DOHH2 (cell line): ENCODE measurements around the gene TMPRSS9.
"Not testable (repeated sequence)": the region's sequence is repeated elsewhere in the genome, so short reads cannot be mapped to it uniquely, and the experiment has no call there.

Experiments
- H3F3A ChIP-seq: fragments of 200-600 bp; sonication (generic), shearing (Covaris generic); 2 replicates; pipeline ENCODE4 v1.6.0; 2016; ENCODE audit warnings: antibody characterized with exemption, mild to moderate bottlenecking; ENCODE audit not compliant: control insufficient read depth, insufficient read depth
- H3K27ac ChIP-seq: fragments of 200-600 bp; sonication (generic); 2 replicates; pipeline ENCODE4 v1.5.1; 2014; ENCODE audit warnings: low read depth, mild to moderate bottlenecking, low read length, moderate library complexity
- H3K27me3 ChIP-seq: fragments of 200-600 bp; sonication (generic); 2 replicates; pipeline ENCODE4 v1.6.1; 2014; ENCODE audit warnings: mild to moderate bottlenecking, low read length, mixed read lengths; ENCODE audit not compliant: control insufficient read depth
- H3K36me3 ChIP-seq: fragments of 200-600 bp; sonication (generic); 2 replicates; pipeline ENCODE4 v1.6.1; 2014; ENCODE audit warnings: mild to moderate bottlenecking, low read length, moderate library complexity, mixed read lengths; ENCODE audit not compliant: control insufficient read depth
- H3K4me1 ChIP-seq: fragments of 200-600 bp; sonication (generic); 2 replicates; pipeline ENCODE4 v1.6.1; 2014; ENCODE audit warnings: mild to moderate bottlenecking, low read length, mixed read lengths; ENCODE audit not compliant: control insufficient read depth
- H3K4me2 ChIP-seq: fragments of 200-600 bp; sonication (generic); 2 replicates; pipeline ENCODE4 v1.6.0; 2014; ENCODE audit warnings: mild to moderate bottlenecking, low read length, moderate library complexity
- H3K4me3 ChIP-seq: fragments of 200-600 bp; sonication (generic); 2 replicates; pipeline ENCODE4 v1.5.1; 2014; ENCODE audit warnings: mild to moderate bottlenecking, low read length, mixed read lengths
- H3K79me2 ChIP-seq: fragments of 200-600 bp; sonication (generic); 2 replicates; pipeline ENCODE4 v1.6.1; 2014; ENCODE audit warnings: mild to moderate bottlenecking, low read length, mixed read lengths; ENCODE audit not compliant: control insufficient read depth
- H3K9me2 ChIP-seq: fragments of 200-600 bp; sonication (generic); replicated peaks from 2 replicates; pipeline ENCODE4 v1.6.1; 2014; ENCODE audit warnings: mild to moderate bottlenecking, low read length, mixed read lengths; ENCODE audit not compliant: control insufficient read depth
- H3K9me3 ChIP-seq: fragments of 200-600 bp; sonication (generic); 2 replicates; pipeline ENCODE4 v1.6.1; 2014; ENCODE audit warnings: antibody characterized with exemption, low read length, mixed read lengths; ENCODE audit not compliant: control insufficient read depth, insufficient read depth
- H4K20me1 ChIP-seq: fragments of 200-600 bp; sonication (generic); 2 replicates; pipeline ENCODE4 v1.6.0; 2014; ENCODE audit warnings: low read depth, mild to moderate bottlenecking, antibody characterized with exemption, low read length, moderate library complexity; ENCODE audit not compliant: control insufficient read depth, insufficient read depth
- EZH2phosphoT487 ChIP-seq: fragments of 200-600 bp; sonication (generic); IDR thresholded peaks from 2 replicates; pipeline ENCODE4 v1.6.1; 2017; ENCODE audit warnings: borderline replicate concordance, mild to moderate bottlenecking, antibody characterized with exemption, low read length, moderate library complexity, mixed read lengths
- TF ChIP-seq, protein P1 (sequence below): fragments of 200-600 bp; sonication (generic); IDR thresholded peaks from one replicate; pipeline ENCODE4 v1.5.1; 2014; ENCODE audit warnings: antibody characterized with exemption, mild to moderate bottlenecking, low read depth, low read length; ENCODE audit not compliant: poor library complexity, severe bottlenecking

Gene TMPRSS9

DNA sequence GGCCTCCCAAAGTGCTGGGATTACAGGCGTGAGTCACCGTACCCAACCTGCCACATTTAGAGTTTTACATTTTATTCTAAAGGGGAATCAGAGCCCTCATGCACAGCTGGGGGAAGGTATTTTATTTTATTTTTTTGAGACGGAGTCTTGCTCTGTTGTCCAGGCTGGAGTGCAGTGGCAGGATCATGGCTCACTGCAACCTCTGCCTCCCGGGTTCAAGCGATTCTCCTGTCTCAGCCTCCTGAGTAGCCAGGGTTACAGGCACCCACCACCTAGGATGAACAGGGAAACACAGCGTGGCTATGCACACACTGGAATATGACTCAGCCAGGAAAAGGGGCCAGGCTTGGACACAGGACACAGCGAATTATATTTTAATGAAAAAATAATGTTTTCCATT is 37.1 kb downstream of the TMPRSS9 start:
- not testable (repeated sequence) for H3K9me3 ChIP-seq, H4K20me1 ChIP-seq, H3K79me2 ChIP-seq, H3K36me3 ChIP-seq, H3K27ac ChIP-seq, H3K9me2 ChIP-seq, H3K27me3 ChIP-seq, H3K4me3 ChIP-seq, H3K4me2 ChIP-seq, H3F3A ChIP-seq
- H3K4me1 ChIP-seq = peaks cover 24% of the 10 kb centered on the region

DNA sequence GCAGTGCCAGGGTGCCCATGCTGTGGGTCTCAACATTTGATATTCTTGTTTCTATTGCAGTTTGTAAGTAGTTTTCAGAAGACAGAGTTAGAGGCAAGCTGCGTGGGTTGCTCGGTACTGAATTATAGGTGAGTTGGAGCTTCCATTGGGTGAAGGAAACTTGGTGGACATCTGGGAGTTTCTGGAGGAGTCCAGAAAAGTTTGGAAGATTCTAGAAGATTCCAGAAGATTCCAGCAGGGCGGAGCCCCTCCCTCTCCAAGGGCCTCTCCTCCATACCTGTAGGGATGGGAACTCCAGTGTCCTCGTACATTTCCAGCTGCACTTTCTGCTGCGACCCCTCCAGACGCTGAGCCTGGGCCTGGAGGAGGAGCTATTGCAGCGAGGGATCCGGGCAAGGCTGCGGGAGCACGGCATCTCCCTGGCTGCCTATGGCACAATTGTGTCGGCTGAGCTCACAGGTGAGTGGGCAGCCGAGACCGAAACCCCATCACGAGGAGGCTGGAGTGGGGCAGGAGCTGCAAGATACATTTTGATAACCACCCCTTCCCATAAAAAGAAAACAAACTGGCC is 38.8 kb downstream of the TMPRSS9 start:
- H3K27ac ChIP-seq = no peak overlapping the region
- no peaks in the 10 kb centered on the region for H3K36me3 ChIP-seq
- H3K4me2 ChIP-seq = no peak overlapping the region
- H4K20me1 ChIP-seq = no peaks in the 10 kb centered on the region
- H3K9me2 ChIP-seq = no peaks in the 10 kb centered on the region
- TF ChIP-seq EZH2phosphoT487 = no peak
- TF ChIP-seq, protein P1, sequence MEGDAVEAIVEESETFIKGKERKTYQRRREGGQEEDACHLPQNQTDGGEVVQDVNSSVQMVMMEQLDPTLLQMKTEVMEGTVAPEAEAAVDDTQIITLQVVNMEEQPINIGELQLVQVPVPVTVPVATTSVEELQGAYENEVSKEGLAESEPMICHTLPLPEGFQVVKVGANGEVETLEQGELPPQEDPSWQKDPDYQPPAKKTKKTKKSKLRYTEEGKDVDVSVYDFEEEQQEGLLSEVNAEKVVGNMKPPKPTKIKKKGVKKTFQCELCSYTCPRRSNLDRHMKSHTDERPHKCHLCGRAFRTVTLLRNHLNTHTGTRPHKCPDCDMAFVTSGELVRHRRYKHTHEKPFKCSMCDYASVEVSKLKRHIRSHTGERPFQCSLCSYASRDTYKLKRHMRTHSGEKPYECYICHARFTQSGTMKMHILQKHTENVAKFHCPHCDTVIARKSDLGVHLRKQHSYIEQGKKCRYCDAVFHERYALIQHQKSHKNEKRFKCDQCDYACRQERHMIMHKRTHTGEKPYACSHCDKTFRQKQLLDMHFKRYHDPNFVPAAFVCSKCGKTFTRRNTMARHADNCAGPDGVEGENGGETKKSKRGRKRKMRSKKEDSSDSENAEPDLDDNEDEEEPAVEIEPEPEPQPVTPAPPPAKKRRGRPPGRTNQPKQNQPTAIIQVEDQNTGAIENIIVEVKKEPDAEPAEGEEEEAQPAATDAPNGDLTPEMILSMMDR = no peak
- no peaks in the 10 kb centered on the region for H3K27me3 ChIP-seq
- no peaks in the 10 kb centered on the region for H3K9me3 ChIP-seq
- H3K79me2 ChIP-seq = no peaks in the 10 kb centered on the region
- no peak overlapping the region for H3K4me3 ChIP-seq
- H3K4me1 ChIP-seq = peaks cover 15% of the 10 kb centered on the region
- H3F3A ChIP-seq = no peaks in the 10 kb centered on the region

DNA sequence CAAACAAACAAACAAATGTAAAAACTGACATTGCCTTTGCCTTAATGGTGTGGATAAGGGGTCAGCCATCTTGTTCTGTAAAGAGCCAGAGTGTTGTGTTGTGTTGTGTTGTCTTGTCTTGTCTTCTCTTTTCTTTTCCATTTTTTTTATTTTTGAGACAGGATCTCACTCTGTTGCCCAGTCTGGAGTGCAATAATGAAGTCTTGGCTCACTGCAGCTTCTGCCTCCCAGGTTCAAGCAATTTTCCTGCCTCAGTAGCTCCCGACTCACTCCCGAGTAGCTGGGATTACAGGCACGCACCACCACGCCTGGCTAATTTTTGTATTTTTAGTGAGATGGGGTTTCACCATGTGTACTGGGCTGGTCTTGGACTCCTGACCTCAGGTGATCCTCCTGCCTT is 39.5 kb downstream of the TMPRSS9 start:
- no peak overlapping the region for H3K27ac ChIP-seq
- no peaks in the 10 kb centered on the region for H3F3A ChIP-seq
- no peaks in the 10 kb centered on the region for H3K36me3 ChIP-seq
- H3K4me3 ChIP-seq = no peak overlapping the region
- TF ChIP-seq EZH2phosphoT487 = no peak
- TF ChIP-seq, protein P1 = no peak
- no peaks in the 10 kb centered on the region for H3K9me3 ChIP-seq
- H4K20me1 ChIP-seq = no peaks in the 10 kb centered on the region
- H3K79me2 ChIP-seq = no peaks in the 10 kb centered on the region
- no peaks in the 10 kb centered on the region for H3K9me2 ChIP-seq
- peaks cover 7% of the 10 kb centered on the region for H3K4me1 ChIP-seq
- no peaks in the 10 kb centered on the region for H3K27me3 ChIP-seq
- no peak overlapping the region for H3K4me2 ChIP-seq

DNA sequence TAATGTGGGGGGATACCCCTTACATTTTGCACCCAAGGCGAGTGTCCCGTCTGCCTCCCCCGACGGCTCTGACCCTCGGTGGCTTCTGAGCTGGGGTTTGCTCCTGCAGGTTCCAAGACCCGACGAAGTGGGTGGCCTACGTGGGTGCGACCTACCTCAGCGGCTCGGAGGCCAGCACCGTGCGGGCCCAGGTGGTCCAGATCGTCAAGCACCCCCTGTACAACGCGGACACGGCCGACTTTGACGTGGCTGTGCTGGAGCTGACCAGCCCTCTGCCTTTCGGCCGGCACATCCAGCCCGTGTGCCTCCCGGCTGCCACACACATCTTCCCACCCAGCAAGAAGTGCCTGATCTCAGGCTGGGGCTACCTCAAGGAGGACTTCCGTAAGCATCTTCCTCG is 48.2 kb downstream of the TMPRSS9 start:
- Histone ChIP-seq H3K4me1 (no peaks in the 10 kb centered on the region), H3K27ac (no peak overlapping the region), H3F3A (0 out of 2 replicates have a peak, but pooled peaks cover 5% of the 10 kb centered on the region), H3K36me3 (no peaks in the 10 kb centered on the region), H3K9me2 (no peaks in the 10 kb centered on the region), H3K9me3 (no peaks in the 10 kb centered on the region), H3K4me3 (no peak overlapping the region), H3K27me3 (peaks cover 2% of the 10 kb centered on the region; the same call in 1 of the 2 replicates), H3K79me2 (no peaks in the 10 kb centered on the region), H3K4me2 (no peak overlapping the region), H4K20me1 (no peaks in the 10 kb centered on the region)
- TF ChIP-seq, protein P1 = no peak
